H9 (cell line): ENCODE measurements around the gene SCN8A. TPM values are rescaled to one million over a fixed set of nuclear protein-coding genes. Genes with fewer than 3 reads are reported as not detected.

Experiments
- DNase-seq: peaks from one replicate; pipeline ENCODE4 v3.0.0-alpha.2; 2017
- H2AFZ ChIP-seq: one replicate; pipeline ENCODE4 v1.6.1; 2013; ENCODE audit warnings: mild to moderate bottlenecking, low read length, control low read depth, moderate library complexity
- H2AK5ac ChIP-seq: 2 replicates; pipeline ENCODE4 v1.6.1; 2013; ENCODE audit warnings: low read length, control low read depth, mixed read lengths; ENCODE audit not compliant: insufficient read length
- H2BK120ac ChIP-seq: one replicate; pipeline ENCODE4 v1.6.1; 2013; ENCODE audit warnings: low read depth, mild to moderate bottlenecking, low read length, control low read depth, inconsistent platforms; ENCODE audit not compliant: poor library complexity, severe bottlenecking
- H2BK12ac ChIP-seq: 2 replicates; pipeline ENCODE4 v1.6.1; 2013; ENCODE audit warnings: low read length, control low read depth, mixed read lengths, low read depth; ENCODE audit not compliant: insufficient read length
- H2BK15ac ChIP-seq: 2 replicates; pipeline ENCODE4 v1.6.1; 2013; ENCODE audit warnings: low read depth, low read length, control low read depth
- H2BK20ac ChIP-seq: one replicate; pipeline ENCODE4 v1.6.1; 2013; ENCODE audit warnings: low read depth, mild to moderate bottlenecking, low read length, control low read depth, inconsistent platforms; ENCODE audit not compliant: poor library complexity, severe bottlenecking
- H2BK5ac ChIP-seq: 2 replicates; pipeline ENCODE4 v1.6.1; 2013; ENCODE audit warnings: low read length, control low read depth, mixed read lengths; ENCODE audit not compliant: insufficient read length
- H3K14ac ChIP-seq: 2 replicates; pipeline ENCODE4 v1.6.1; 2013; ENCODE audit warnings: low read length, control low read depth; ENCODE audit not compliant: insufficient read depth
- H3K18ac ChIP-seq: 2 replicates; pipeline ENCODE4 v1.6.1; 2013; ENCODE audit warnings: low read depth, mild to moderate bottlenecking, mixed read lengths, low read length, control low read depth; ENCODE audit not compliant: insufficient read length
- H3K23ac ChIP-seq: 2 replicates; pipeline ENCODE4 v1.6.1; 2013; ENCODE audit warnings: low read length, control low read depth, mixed read lengths, low read depth; ENCODE audit not compliant: insufficient read length
- H3K23me2 ChIP-seq: 2 replicates; pipeline ENCODE4 v1.6.1; 2013; ENCODE audit warnings: low read depth, mild to moderate bottlenecking, mixed read lengths, low read length, control low read depth; ENCODE audit not compliant: insufficient read length, poor library complexity, severe bottlenecking
- H3K27ac ChIP-seq: 2 replicates; pipeline ENCODE4 v1.5.1; 2013; ENCODE audit warnings: low read length, control low read depth, mixed read lengths, low read depth; ENCODE audit not compliant: insufficient read length
- H3K27me3 ChIP-seq: 2 replicates; pipeline ENCODE4 v1.6.1; 2013; ENCODE audit warnings: low read length, control low read depth, inconsistent platforms; ENCODE audit not compliant: insufficient read depth
- H3K4ac ChIP-seq: 2 replicates; pipeline ENCODE4 v1.6.1; 2013; ENCODE audit warnings: low read depth, mild to moderate bottlenecking, control low read depth, inconsistent platforms, low read length, moderate library complexity
- H3K4me1 ChIP-seq: 2 replicates; pipeline ENCODE4 v1.6.1; 2013; ENCODE audit warnings: low read length, control low read depth, inconsistent platforms; ENCODE audit not compliant: insufficient read depth
- H3K4me2 ChIP-seq: 2 replicates; pipeline ENCODE4 v1.6.1; 2013; ENCODE audit warnings: low read length, control low read depth, mixed read lengths; ENCODE audit not compliant: insufficient read length, insufficient read depth
- H3K56ac ChIP-seq: 2 replicates; pipeline ENCODE4 v1.6.1; 2013; ENCODE audit warnings: low read depth, mild to moderate bottlenecking, mixed read lengths, low read length, control low read depth; ENCODE audit not compliant: insufficient read length
- H3K79me1 ChIP-seq: 2 replicates; pipeline ENCODE4 v1.6.1; 2013; ENCODE audit warnings: low read depth, mild to moderate bottlenecking, moderate library complexity, low read length, control low read depth, inconsistent platforms; ENCODE audit not compliant: insufficient read depth, poor library complexity, severe bottlenecking
- H3K79me2 ChIP-seq: 2 replicates; pipeline ENCODE4 v1.6.1; 2013; ENCODE audit warnings: low read length, control low read depth, inconsistent platforms; ENCODE audit not compliant: insufficient read depth
- H3K9ac ChIP-seq: 2 replicates; pipeline ENCODE4 v1.6.1; 2013; ENCODE audit warnings: low read length, control low read depth, mixed read lengths; ENCODE audit not compliant: insufficient read length; ENCODE audit errors: extremely low read depth
- H3K9me3 ChIP-seq: one replicate; pipeline ENCODE4 v1.6.1; 2013; ENCODE audit warnings: low read depth, low read length, inconsistent platforms; ENCODE audit not compliant: control insufficient read depth
- H3T11ph ChIP-seq: one replicate; pipeline ENCODE4 v1.6.1; 2013; ENCODE audit warnings: mild to moderate bottlenecking, low read length, control low read depth, inconsistent platforms
- H4K20me1 ChIP-seq: one replicate; pipeline ENCODE4 v1.6.1; 2013; ENCODE audit not compliant: control insufficient read depth, insufficient read length, insufficient read depth
- H4K5ac ChIP-seq: 2 replicates; pipeline ENCODE4 v1.6.1; 2013; ENCODE audit warnings: low read depth, mild to moderate bottlenecking, mixed read lengths, low read length, control low read depth; ENCODE audit not compliant: insufficient read length
- H4K8ac ChIP-seq: replicated peaks from 2 replicates; pipeline ENCODE4 v1.6.1; 2013; ENCODE audit warnings: low read length, control low read depth, mixed read lengths, low read depth; ENCODE audit not compliant: insufficient read length
- H4K91ac ChIP-seq: 2 replicates; pipeline ENCODE4 v1.6.1; 2013; ENCODE audit warnings: low read depth, mild to moderate bottlenecking, moderate library complexity, mixed read lengths, low read length, control low read depth; ENCODE audit not compliant: insufficient read length
- H3K27ac Mint-ChIP-seq, 3 experiments: 2 replicates in 2 of 3; 3 replicates in 1 of 3; pipeline ENCODE4 v1.8.0; 2020 to 2021; ENCODE audit warnings: mixed read lengths in 3 of 3, mild to moderate bottlenecking in 1 of 3, moderate library complexity in 1 of 3
- H3K27me3 Mint-ChIP-seq: 2 replicates; pipeline ENCODE4 v1.8.0; 2021; ENCODE audit warnings: low read depth, mild to moderate bottlenecking, moderate library complexity, mixed read lengths
- H3K36me3 Mint-ChIP-seq, 3 experiments: 2 replicates in 2 of 3; 3 replicates in 1 of 3; pipeline ENCODE4 v1.8.0; 2020 to 2021; ENCODE audit warnings: low read depth in 3 of 3, mixed read lengths in 3 of 3; ENCODE audit not compliant: insufficient read depth in 1 of 3
- H3K4me1 Mint-ChIP-seq, 2 experiments: 2 replicates each; pipeline ENCODE4 v1.8.0; 2020; ENCODE audit warnings: mixed read lengths in 2 of 2
- H3K4me3 Mint-ChIP-seq, 2 experiments: 2 replicates in 1 of 2; 3 replicates in 1 of 2; pipeline ENCODE4 v1.8.0; 2020 to 2021; ENCODE audit warnings: mild to moderate bottlenecking in 2 of 2, mixed read lengths in 2 of 2, moderate library complexity in 1 of 2
- H3K9me3 Mint-ChIP-seq, 2 experiments: 2 replicates in 1 of 2; 3 replicates in 1 of 2; pipeline ENCODE4 v1.8.0; 2020; ENCODE audit warnings: mild to moderate bottlenecking in 2 of 2, mixed read lengths in 2 of 2, moderate library complexity in 1 of 2
- CTCF ChIP-seq: fragments of 200-600 bp; sonication (generic); conservative IDR thresholded peaks from 3 replicates; pipeline ENCODE4 v1.8.0; 2021; ENCODE audit warnings: antibody characterized with exemption, mild to moderate bottlenecking
- WGBS: extraction: QIAGEN DNeasy Blood & Tissue Kit; methylation state at CpG from one replicate; pipeline ENCODE4 v1.1.7; 2013; ENCODE audit warnings: missing lambda C conversion rate, low lambda C conversion rate, mixed read lengths; ENCODE audit not compliant: insufficient read length; ENCODE audit errors: extremely low coverage; 5-methylcytosine and 5-hydroxymethylcytosine counted together
- total RNA-seq: library from RNA; stranded (reverse); gene quantifications from 2 replicates; pipeline ENCODE4 v1.2.1, GENCODE V29; 2021

The SCN8A gene
- total RNA-seq, 1 experiment from 2014 or later, result 15.2 TPM

GRCh38 chr12:51677284-51677968, 86.4 kb downstream of the SCN8A start:
- H3K27ac Mint-ChIP-seq, result peak overlapping the region in 1 of 3 experiments; percentile 69; a peak in 1 of 7 replicates
- no peak overlapping the region for H3K56ac ChIP-seq
- H2BK15ac ChIP-seq, result no peak overlapping the region

More at GRCh38 chr12:51677284-51677968, 86.4 kb downstream of the SCN8A start:
- H3K4ac ChIP-seq, result no peak overlapping the region
- TF ChIP-seq CTCF, result no peak
- no peak overlapping the region for H4K8ac ChIP-seq
- H2BK12ac ChIP-seq, result no peak overlapping the region
- H2BK120ac ChIP-seq, result no peak overlapping the region
- no peaks in the 10 kb centered on the region for H4K20me1 ChIP-seq
- no peak overlapping the region for H4K5ac ChIP-seq
- no peak overlapping the region for H3K27ac ChIP-seq
- Mint-ChIP-seq H3K36me3 (no peaks in the 10 kb centered on the region), H3K27me3 (no peaks in the 10 kb centered on the region), H3K4me1 (peaks cover 22 to 33% of the 10 kb centered on the region in 2 experiments), H3K9me3 (no peaks in the 10 kb centered on the region), H3K4me3 (no peak overlapping the region)
- no peaks in the 10 kb centered on the region; the same call in 1 of the 2 replicates for H3K4me1 ChIP-seq
- H2BK20ac ChIP-seq, result no peak overlapping the region
- H3K4me2 ChIP-seq, result no peak overlapping the region
- no peak overlapping the region for H2AK5ac ChIP-seq
- no peaks in the 10 kb centered on the region for H3K9me3 ChIP-seq
- H3K23ac ChIP-seq, result no peak overlapping the region
- H4K91ac ChIP-seq, result no peak overlapping the region
- H2BK5ac ChIP-seq, result no peak overlapping the region
- H3K9ac ChIP-seq, result no peak overlapping the region
- no CpG with 5 or more reads among the region's 7 CpGs for WGBS
- H3K79me2 ChIP-seq, result no peaks in the 10 kb centered on the region
- H3K23me2 ChIP-seq, result no peaks in the 10 kb centered on the region
- no peaks in the 10 kb centered on the region for H3K27me3 ChIP-seq
- H3K79me1 ChIP-seq, result no peaks in the 10 kb centered on the region
- no peak overlapping the region for H3K14ac ChIP-seq
- H2AFZ ChIP-seq, result no peak overlapping the region
- no peak overlapping the region for H3K18ac ChIP-seq
- no peak overlapping the region for H3T11ph ChIP-seq
- DNase-seq, result no peak
